HG02759 (cell line): ENCODE measurements around the gene E2F1.
A peak's percentile ranks its signal among the peaks of the same experiment; 100 is the strongest.

Experiments
- ATAC-seq: cut with Tn5 transposase; IDR thresholded peaks from one replicate; pipeline ENCODE4 v1.9.1; 2021; ENCODE audit warnings: mild to moderate bottlenecking, moderate library complexity; ENCODE audit not compliant: unreplicated experiment

E2F1 gene

GRCh38 chr20:33687993-33688937 lies 2.1 kb upstream of the E2F1 start:
- no peak for ATAC-seq

- ATAC-seq, result no peak
Measured at GRCh38 chr20:33687370-33687915, 1.3 kb upstream of the E2F1 start.

- ATAC-seq, result no peak
Measured at GRCh38 chr20:33686984-33687366, 790 bp upstream of the E2F1 start.

- ATAC-seq, result peak; percentile 40
Measured at GRCh38 chr20:33685328-33686099, 671 bp downstream of the E2F1 start.

GRCh38 chr20:33684533-33685327 lies 1.5 kb downstream of the E2F1 start:
- no peak for ATAC-seq

- ATAC-seq, result no peak
Measured at GRCh38 chr20:33681728-33682353, 4.3 kb downstream of the E2F1 start.

- ATAC-seq, result no peak
Measured at GRCh38 chr20:33681288-33681687, 4.9 kb downstream of the E2F1 start.

- ATAC-seq, result no peak
Measured at GRCh38 chr20:33680686-33681085, 5.5 kb downstream of the E2F1 start.

- ATAC-seq, result peak; percentile 74
Measured at GRCh38 chr20:33679758-33680485, 6.3 kb downstream of the E2F1 start.

- no peak for ATAC-seq
Measured at GRCh38 chr20:33677991-33678702, 8.0 kb downstream of the E2F1 start.

- no peak for ATAC-seq
Measured at GRCh38 chr20:33676652-33677645, 9.2 kb downstream of the E2F1 start.

GRCh38 chr20:33676121-33676520 lies 10.1 kb downstream of the E2F1 start:
- no peak for ATAC-seq

- ATAC-seq, result no peak
Measured at GRCh38 chr20:33675136-33675959, 10.8 kb downstream of the E2F1 start.

GRCh38 chr20:33674294-33675135 lies 11.7 kb downstream of the E2F1 start, which contains the start of gene NECAB3:
Gene NECAB3, minus strand, starts transcription at chr20:33674428. Its CDS starts 76 bp downstream, at chr20:33674352.
- ATAC-seq, result peak; percentile 87

- ATAC-seq, result peak; percentile 47
Measured at GRCh38 chr20:33673410-33674293, 12.5 kb downstream of the E2F1 start.
